Adrenal gland (tissue), 5 donors: ENCODE results near the gene NHERF2.

Source experiments
- CTCF ChIP-seq, 6 experiments: fragments of 450-650 bp in 4 of 6; fragments of 200-600 bp in 2 of 6; sonication (generic) in 1 of 6; IDR thresholded peaks; 1 replicate in 5 of 6; 2 replicates in 1 of 6; pipeline versions ENCODE4 v1.5.1 to v1.8.0; 2016 to 2021; ENCODE audit warnings: antibody characterized with exemption in 6 of 6, mild to moderate bottlenecking in 2 of 6, moderate library complexity in 1 of 6
- POLR2A ChIP-seq, 2 donors: fragments of 450-650 bp; IDR thresholded peaks; one replicate each; pipeline ENCODE4 v1.6.1; 2017; ENCODE audit warnings: antibody characterized with exemption in 2 of 2, mild to moderate bottlenecking in 2 of 2, moderate library complexity in 1 of 2
- donor health status: DM: no; HTN: no; CAD: no.

- TF ChIP-seq CTCF (IDR thresholded peaks at IDR 0.05) (no peak), POLR2A (IDR thresholded peaks at IDR 0.05) (no peak)
These were observed 32.2 kb downstream of the NHERF2 start for GRCh38 chr16:2058872-2059271.
